C4-2B (cell line): ENCODE measurements around the gene GID4.

Source experiments
- ZFX ChIP-seq: fragments of 450-650 bp; IDR thresholded peaks from 2 replicates; pipeline ENCODE4 v1.6.1; 2017
- TF ChIP-seq, protein P1 (sequence below): fragments of 450-650 bp; conservative IDR thresholded peaks from 2 replicates; pipeline ENCODE4 v1.5.1; 2017; ENCODE audit warnings: mild to moderate bottlenecking

DNA sequence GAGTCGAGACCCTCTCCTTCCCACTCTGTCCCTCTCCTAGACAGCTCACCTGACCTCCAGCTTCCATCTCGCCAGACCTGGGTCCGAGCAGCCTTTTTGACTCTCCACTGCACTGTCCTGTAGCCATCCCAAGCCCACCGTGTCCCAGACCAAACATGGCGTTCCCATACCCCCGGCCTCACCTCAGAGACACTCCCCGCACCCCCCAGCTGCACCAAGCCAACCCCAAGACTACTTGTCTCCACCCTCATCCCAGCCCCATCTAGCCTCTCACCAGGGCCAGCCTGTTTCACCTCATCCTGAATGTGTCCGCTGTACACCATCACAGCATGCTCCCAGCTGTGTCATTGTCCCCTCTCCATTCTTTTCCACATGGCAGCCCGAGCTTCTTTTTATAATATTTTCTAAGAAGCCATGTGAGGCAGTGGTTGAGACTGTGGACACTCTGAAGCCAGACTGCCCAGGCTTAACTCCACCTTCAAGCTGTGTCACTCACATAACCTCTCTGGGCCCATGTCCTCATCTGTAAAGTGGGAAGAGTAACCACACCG is 70.8 kb downstream of the GID4 start:
- TF ChIP-seq, protein P1, sequence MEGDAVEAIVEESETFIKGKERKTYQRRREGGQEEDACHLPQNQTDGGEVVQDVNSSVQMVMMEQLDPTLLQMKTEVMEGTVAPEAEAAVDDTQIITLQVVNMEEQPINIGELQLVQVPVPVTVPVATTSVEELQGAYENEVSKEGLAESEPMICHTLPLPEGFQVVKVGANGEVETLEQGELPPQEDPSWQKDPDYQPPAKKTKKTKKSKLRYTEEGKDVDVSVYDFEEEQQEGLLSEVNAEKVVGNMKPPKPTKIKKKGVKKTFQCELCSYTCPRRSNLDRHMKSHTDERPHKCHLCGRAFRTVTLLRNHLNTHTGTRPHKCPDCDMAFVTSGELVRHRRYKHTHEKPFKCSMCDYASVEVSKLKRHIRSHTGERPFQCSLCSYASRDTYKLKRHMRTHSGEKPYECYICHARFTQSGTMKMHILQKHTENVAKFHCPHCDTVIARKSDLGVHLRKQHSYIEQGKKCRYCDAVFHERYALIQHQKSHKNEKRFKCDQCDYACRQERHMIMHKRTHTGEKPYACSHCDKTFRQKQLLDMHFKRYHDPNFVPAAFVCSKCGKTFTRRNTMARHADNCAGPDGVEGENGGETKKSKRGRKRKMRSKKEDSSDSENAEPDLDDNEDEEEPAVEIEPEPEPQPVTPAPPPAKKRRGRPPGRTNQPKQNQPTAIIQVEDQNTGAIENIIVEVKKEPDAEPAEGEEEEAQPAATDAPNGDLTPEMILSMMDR, result no peak
- TF ChIP-seq ZFX, result no peak
